Posterior cingulate gyrus (tissue), 11 donors: ENCODE results near the gene RAB17.

Experiments used
- DNase-seq, 10 donors: peaks; one replicate each; pipeline versions ENCODE4 v3.0.0 to v3.0.0-alpha.2; 2020 to 2021; ENCODE audit warnings: mixed read lengths in 3 of 10
- intact Hi-C: fragments of 100-400 bp; cut with DNase I; formaldehyde crosslinking; loops from one replicate; pipeline ENCODE4 v1.15.1; 2023

RAB17 gene, protein sequence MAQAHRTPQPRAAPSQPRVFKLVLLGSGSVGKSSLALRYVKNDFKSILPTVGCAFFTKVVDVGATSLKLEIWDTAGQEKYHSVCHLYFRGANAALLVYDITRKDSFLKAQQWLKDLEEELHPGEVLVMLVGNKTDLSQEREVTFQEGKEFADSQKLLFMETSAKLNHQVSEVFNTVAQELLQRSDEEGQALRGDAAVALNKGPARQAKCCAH

DNA sequence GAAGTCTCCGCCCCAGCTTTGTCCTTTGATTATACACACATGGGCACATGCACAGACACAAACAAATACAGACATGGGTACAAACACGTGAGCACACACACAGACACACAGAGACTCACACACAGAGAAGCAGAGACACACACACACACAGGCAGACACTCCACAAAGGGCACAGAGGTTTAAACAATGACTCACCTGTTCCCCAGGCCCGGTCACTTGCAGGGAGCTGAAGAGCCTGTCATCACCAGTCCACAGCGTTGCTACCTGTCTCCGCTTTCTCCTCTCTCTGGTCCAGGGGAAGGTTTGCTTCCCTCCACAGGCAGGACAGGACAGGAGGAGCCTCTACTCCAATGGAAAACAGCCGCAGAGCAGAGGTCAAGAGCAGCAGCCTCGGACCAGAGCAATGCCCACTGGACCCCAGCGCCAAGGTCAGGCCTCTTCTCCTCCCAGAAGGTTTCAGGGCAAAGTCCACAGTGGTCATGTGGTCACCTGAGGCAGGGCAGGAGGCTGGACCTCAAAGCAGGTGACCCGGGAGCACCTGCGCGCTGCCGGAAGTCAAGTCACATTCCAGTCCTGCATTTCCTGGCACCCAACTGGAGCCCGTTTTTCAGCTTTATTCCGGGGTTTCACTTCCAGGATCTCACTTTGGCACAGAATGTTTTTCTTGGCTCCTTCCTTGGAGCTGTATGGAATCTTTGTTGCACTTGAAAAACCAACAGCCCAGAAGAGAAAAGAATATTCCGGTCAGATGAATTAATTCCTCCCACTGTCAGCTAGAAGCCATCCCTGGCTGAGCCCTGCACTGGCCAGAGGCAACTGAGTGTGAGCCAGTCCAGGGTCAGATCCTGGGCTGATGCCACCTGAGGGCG is at the start of gene RAB17:
TSS of gene RAB17 (minus strand) at position 463 of the 869 bp plus-strand sequence. CDS start 4,580 bp downstream, outside the sequence.
- intact Hi-C loops = no loop called here
- DNase-seq = peak in 3 of 10 donors; percentile 41 to 56 (median 52)

DNA sequence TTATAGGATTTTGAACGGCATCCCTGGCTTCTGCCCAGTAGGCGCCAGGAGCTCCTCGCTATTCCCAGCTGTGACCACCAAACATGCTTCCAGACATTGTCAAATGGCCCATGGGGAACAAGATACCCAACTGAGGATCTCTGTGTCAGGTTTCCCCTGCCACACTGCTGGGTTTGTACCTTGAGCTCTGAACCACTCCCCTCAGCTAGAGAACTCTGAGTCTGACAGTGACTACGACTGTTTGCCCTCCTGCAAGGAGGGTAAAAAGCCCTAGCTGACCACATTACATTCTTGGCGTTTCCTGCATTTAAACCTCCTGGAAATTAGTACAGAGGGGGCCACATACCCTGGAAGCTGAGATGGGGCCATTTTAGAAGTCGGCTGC is 49.3 kb upstream of the RAB17 start:
- intact Hi-C loops = no loop called here
- DNase-seq = no peak

DNA sequence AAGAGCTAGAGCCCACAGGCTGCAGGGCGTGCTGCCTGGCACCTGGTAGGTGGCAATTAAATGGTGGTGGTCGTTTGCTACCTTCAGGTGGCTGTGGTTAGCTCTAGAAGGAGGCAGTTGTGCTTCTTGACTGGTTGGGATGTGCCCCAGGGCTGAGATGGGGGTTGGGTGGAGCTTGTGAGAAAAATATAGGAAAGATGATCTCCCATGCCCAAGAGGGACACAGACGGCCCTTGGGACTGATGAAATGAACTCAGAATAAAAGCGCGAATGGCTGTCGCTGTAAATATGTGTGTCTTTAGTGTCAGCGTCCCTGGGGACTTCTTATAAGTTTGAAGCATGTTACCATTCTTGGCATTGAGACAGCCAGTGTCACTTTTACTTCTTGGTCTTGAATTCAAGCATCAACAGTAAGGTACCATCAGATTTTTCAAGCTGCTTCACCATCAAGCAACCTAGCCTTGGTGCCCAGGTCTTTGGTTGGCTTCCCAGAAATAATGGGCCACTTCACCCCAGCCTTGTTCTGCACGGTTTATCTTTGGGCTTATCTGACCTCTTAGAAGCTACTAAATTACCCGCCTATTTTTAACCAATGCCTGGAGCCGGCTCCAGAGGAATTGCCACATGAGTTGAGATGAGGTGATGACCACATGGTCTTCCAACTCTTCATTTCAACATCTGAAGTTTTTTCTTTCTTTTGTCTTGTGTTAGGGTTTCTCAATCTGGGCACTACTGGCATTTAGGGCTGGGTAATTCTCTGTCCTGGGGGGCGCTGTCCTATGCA is 48.7 kb upstream of the RAB17 start:
- DNase-seq = no peak
- intact Hi-C loops = no loop called here

DNA sequence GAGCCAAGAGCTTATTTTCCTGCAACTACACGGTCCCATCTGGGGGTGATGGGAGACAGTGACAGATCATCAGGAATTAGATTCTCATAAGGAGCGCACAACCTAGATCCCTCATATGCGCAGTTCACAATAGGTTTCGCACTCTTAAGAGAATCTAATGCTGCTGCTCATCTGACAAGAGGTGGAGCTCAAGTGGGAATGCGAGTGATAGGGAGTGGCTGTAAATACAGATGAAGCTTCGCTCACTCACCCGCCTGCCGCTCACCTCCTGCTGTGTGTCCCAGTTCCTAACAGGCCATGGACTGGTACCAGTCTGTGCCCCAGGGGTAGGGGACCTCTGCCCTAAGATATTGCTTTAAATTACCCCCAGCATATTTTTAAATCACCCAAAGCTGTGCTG is 47.6 kb upstream of the RAB17 start:
- intact Hi-C loops = no loop called here
- no peak for DNase-seq

DNA sequence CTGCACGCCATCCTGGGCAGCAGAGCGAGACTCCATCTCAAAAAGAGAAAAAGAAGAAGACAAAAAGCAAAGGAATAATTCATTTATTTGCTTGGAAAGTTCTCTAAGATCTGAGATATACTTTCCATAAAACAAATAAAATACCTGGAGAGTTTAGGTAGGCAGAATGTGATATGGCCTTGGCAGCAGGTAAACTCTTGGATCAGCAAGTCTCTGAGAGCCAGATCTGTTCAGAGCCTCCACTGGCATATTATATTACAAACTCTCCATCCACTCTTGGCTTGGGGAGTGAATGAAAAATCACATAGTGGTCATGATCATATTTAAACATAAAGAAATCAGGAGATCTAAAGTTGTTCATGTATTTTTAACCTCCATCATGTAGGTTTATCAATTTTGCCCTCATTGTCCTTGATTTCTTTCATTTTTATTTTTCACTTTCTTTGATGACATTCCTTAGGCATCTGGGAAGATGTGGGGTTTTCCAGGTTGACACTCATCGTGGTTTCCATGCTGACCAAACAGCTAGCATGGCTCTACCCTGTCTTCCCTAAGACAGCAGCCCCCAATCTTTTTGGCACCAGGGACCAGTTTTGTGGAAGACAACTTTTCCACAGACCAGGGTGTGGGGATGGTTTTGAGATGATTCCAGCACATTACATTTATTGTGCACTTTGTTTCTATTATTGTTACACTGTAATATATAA is 47.0 kb upstream of the RAB17 start:
- intact Hi-C loops = no loop called here
- DNase-seq = no peak

DNA sequence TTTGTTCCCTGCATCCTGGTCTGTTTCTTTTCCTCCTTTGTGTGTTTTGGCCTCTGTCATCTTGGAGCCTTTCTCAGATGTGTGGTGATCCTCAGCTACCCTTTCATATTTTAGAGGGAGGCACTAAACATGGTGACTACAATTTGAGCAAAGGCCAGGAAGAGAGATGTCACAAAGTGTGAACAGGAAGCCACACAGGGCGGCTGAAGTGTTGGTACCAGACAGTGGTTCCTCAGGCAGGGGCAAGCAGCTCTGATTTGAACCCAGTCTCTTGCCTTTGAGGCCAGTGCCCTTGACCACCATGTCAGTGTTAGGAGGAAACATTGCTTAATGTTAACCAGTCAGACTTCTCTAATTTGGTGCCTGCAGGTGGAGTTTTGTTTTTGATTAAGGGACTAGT is 46.0 kb upstream of the RAB17 start:
- intact Hi-C loops = no loop called here
- DNase-seq = no peak

DNA sequence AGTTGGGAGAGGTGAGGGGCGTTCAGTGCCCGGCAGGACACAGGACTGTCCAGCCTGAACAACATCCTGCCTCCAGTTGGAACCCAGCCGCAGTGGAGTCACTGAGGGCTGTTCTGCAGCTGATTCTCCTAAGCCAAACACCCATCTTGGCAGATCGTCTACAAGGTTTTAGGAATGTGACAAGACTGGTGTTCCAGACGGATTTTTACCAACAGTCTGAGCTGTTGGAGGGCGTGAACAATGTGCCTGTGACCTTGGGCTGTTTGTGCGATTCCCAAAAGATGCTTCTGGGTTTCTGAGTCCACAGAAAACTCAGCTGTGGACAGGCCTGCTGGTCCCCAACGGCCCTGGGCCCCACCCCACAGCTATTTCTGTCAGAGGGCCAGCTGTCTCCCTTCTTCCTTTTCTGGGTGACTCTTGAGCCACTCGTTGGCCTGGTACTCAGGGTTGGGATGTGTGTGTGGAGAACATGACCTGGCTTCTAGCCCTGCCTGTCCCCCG is 42.6 kb upstream of the RAB17 start:
- no peak for DNase-seq
- intact Hi-C loops = no loop called here

DNA sequence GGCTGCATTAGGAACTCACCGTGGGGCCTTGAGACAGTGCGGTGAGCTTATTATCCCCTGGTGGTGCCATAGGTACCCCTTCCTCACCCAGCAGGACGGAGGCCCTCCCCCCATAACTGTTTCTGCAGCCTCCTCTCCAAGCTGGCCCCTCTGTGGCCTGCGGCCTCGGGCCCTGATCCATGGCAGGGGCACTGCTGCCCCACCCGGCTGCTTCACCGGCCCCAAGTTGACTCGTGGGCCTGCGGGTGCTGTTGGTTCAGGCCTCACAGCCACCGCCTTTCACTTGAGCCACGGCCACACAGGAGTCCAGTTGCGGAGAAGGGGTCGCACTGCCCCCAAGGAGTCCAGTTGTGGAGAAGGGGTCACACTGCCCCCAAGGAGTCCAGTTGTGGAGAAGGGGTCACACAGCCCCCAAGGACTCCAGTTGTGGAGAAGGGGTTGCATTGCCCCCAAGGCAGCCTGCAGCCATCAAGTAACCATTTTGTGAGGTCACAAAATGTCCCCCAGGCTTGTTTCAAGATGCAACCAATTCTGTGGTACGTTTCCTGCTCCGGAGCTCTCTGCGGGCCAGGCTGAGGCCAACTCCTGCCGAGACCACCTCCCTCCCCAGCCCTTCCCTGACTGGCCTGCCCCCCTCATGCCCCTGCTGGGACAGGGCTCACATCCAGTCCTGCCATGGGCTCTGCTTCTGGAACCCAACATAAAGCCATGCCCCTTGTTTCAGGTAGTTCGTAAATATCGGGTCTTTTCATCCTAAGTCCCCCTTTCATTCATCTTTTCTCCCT is 41.5 kb upstream of the RAB17 start:
- DNase-seq = no peak
- intact Hi-C loops = no loop called here

DNA sequence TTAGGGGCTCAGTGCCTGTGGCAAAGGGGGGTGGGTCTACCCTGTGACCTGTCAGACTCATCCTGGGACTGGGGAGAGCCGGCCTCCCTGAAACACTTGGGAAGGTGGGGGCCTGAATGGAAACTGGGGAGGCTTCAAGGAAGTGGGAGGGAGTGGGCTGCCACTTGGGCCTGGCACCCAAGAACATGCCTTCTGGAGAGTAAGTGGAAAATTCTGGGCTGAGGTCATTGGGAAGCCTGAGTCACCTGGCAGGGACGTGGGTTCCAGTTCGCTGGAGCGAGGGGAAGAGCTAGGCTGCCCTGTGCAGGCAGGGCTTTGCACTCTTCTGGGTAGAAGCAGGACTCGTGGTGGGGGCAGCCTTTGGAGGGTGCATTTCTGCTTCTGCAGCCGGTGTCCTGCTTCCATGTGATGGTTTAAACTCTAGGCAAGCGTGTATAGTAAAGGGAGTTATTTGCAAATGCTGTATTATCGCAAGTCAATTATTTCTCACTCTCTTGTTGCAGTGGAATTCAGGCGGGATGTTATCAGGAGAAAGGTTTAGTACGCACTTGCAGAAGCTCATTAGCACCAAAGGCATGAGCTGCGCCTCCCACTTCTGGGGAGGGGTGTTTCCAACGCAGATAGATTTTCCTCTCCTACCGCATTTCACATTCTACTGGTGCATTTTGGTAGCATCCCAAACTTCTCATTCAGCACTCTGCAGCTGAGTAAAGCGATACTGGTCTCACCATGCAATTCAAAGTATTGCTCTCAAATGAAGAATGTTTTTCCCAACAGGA is 40.7 kb upstream of the RAB17 start:
- DNase-seq = peak in 1 of 10 donors; percentile 78
- intact Hi-C loops = no loop called here

DNA sequence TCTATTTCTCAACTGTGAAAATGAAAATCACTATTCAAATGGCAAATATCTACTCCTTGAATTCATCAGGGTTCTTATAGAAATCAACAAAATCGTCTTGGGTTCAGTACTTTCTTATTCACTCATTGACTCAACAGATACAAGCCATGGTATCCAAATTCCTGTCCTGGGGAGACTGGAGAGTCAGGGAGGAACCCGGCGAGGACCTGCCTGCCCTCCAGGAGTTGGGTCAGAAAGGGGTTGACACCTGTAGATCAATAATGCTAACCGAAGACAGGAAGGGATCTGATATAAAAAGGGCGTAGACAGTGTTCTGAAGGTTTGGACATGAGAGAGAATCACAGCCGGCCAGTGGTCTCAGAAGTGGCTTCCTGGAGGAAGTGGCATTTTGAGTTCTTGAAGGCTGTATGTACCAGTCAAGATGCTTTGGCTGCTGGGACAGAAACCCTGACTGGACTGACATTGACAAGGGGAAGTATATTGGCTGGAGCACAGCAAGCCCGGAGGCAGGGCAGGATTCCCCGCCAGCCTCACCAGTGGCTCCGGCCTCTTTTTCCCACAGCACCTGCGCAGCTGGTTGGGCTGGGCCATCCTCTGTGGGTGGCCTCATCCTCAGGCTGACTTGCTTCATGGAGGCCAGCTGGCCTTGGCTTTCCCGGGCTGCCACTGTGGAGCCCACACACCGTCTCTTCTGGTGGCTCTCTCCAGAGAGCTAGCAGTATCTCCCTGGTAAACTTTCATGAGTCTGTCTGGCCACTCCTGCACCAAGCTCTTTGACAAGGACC is 39.9 kb upstream of the RAB17 start:
- intact Hi-C loops = no loop called here
- DNase-seq = no peak

DNA sequence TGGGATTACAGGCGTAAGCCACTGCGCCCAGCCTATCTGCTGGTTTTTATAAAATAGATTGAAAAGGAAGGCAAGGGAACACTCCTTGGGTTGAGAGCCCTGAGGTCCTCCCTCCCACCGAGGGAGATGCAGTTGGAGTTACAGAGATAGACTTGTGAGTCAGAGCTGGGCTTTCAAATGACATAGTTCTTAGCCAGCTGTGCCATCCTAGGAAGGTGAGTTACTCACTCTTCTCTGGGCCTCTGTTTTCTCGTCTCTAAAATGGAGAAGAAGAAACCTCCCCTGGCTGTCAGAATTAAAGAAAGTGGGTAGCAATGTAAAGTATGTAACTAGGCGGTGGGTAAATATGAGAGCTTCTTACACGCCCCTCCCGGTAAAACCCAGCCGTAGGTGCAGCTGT is 39.2 kb upstream of the RAB17 start:
- intact Hi-C loops = no loop called here
- no peak for DNase-seq

DNA sequence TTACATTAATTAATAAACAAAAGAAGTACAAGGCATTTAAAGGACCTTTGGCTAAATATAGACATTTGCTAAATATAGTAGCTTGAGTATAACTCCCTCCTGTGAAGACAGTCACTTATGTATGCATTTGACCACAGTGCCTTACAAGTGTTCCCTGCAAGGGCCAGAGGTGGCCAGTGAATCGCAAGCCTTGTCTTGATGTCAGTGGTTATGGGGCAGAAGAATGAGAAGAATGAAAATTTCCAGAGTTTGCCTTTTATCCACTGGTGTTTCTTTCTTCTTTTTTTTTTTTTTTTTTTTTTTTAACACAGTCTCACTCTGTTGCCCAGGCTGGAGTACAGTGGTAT is 38.6 kb upstream of the RAB17 start:
- intact Hi-C loops = no loop called here
- no peak for DNase-seq

DNA sequence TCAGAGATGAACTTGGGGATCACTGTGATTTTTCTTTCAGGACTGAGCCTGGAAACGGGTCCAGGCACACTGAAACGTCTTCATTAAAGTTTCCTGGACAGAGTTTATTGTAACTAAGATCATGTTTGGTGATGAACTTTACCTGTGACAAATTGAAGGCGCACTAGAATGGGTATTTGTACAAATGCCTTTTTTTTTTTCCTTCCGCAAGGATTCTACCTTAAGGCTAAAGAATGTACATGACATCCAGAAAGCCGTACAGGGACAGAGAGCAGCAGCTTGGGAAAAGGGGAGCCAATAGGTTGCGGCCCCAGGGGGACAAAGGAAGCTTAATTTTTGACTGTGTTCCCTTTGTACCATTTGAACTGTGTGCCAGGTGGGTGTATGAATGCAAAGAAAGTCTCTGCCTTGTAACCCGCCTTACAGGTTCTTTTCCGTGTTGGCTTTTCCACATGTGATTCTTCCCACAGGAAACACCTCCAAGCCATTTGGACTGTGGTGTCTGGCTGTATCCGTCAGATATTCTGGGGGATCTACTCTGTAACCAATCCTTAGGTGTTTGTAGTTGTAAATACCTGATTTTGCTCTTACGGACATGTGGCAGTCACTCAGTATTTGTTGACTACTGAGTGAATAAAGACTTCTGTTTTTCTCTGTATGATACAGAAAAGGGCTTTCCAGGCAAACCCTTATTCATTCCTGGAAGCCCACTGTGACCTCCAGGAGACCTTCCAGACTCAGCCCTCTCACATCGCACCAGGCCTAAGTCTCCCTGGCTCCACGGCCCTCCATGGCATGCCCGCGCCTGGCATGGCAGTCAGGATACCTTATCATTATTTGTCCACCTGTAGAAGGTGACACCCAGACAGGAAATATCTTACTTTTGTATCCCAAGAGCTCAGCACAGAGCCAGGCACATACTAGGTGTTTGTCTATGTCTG is 38.0 kb upstream of the RAB17 start:
- intact Hi-C loops = no loop called here
- DNase-seq = no peak

DNA sequence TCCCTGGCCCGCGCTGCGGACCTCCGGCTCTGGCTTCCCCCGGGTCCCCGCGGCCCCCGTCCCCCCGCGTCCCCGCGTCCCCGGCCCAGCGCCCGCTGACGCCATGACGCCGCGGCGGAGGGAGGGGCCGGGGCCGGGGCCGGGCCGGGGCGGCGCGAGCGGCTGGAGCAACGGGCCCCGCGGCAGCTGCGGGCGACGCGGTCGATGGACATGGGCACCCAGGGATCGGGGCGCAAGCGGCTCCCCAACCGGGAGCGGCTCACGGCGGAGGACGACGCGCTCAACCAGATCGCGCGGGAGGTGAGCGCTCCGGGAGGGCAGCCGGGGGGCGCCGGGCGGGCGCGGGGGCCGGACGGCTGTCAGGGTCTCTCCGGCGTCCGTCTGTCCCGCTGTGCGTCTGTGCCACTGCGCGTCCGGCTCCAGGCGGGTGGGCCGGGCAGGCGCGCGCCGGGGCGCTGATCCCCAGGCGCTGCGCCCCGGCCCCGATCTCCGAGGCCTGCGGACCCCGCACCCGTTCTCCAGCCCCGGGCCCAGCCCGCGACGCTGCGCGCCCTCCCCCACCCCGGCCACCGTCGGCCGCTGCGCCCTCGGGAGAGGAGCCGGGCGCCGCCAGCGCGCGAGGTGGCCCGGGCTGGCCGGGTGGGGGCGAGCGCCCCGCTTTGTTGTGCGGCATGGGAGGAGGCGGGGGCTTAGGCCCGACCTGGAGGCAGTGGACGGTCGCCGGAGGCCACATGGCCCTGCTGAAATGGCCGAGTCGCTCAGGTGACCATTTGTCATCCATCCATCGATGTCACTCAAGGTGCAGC is 37.1 kb upstream of the RAB17 start, which contains the start of gene LRRFIP1:
TSS of gene LRRFIP1 (plus strand) at position 147 of the 806 bp plus-strand sequence. CDS start at position 205, 58 bp downstream.
- DNase-seq = peak in 3 of 10 donors; percentile 27 to 90 (median 82)
- intact Hi-C loops = no loop called here

DNA sequence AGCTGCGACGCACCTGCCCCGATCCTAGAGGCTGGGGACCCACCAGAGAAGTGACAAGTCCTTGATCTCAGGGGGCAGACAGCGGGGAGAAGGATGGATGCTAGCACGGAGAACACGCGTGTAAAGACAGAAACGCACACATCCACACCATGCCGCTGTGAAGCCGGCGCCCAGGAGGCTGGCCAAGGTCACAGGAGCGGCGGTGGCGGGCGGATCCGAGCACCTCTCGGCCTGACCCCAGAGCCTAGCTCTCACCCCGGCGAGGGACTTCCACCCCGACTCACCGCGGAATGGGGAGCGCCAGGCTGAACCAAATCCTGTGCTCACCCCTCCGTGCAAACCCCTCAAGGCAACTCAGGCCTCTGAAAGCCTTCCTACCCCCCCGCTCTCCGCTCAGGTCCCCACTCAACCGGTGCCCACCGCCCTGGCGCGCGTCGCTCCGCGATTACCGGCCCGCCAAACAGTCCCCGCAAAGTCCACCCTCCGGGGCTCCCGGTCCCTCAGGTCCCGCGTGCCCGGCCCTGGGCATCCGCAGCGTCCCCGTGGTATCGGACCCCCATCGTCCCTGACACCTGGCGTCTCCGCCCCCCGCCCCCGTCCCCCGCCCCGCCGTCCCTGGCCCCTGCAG is 36.4 kb upstream of the RAB17 start:
- DNase-seq = peak in 1 of 10 donors; percentile 85
- intact Hi-C loops = no loop called here

DNA sequence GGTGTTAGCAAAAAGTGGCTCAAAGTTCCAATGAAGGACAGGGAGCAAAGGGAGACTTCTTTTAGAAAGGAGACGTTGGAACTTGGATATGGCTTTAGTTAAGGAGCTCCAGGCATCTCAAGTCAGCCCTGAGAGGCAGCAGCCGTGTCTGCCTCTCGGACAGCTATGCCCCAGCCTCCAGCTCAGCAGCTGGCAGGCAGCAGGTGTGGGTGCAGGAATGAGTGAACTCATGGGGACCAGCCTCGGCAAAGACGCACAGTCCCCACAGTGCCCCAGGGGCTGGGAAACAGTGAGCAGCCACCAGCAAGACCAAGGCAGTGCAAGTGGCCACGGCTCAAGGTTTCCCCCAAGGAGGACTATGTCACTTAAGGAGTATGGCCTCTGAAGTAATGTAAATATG is 35.2 kb upstream of the RAB17 start:
- intact Hi-C loops = no loop called here
- no peak for DNase-seq
